ENCODE results near the gene C2CD2. TPM values are rescaled to one million over a fixed set of nuclear protein-coding genes. Genes with fewer than 3 reads are reported as not detected.

The C2CD2 gene
- total and polyA plus RNA-seq, 2 donors (not counting 1 experiment from before 2014, with no cell fraction given) = 6.8 to 11.9 TPM

- H3K36me3 ChIP-seq (replicated peaks in 1 of 2; ENCODE audit: control extremely low read depth in 1 of 2, control insufficient read depth in 1 of 2, extremely low read depth in 1 of 2, insufficient read depth in 2 of 2, low read length in 1 of 2) = peaks cover 2 to 44% of the 10 kb centered on the region in 2 experiments
- Mint-ChIP-seq H3K9me3 (ENCODE audit: insufficient read depth) (no peaks in the 10 kb centered on the region), H3K27me3 (no peaks in the 10 kb centered on the region), H3K4me1 (no peaks in the 10 kb centered on the region), H3K4me3 (no peak overlapping the region), H3K27ac (no peak overlapping the region)
- H3K9ac ChIP-seq (ENCODE audit: low read length) = no peak overlapping the region
- intact Hi-C loops (cut with micrococcal nuclease) = no loop called here
- no peaks in the 10 kb centered on the region for H4K20me1 ChIP-seq (ENCODE audit: control insufficient read depth, insufficient read depth, low read length, poor library complexity, severe bottlenecking)
- no peaks in the 10 kb centered on the region for H3K4me1 ChIP-seq (ENCODE audit: control insufficient read depth in 2 of 2, insufficient read depth in 2 of 2, low read length in 2 of 2)
- DNase-seq = no peak
- no peak for TF ChIP-seq EZH2 (IDR thresholded peaks at IDR 0.05; ENCODE audit: borderline replicate concordance, insufficient read depth, low read depth, low read length, poor library complexity, severe bottlenecking)
- TF ChIP-seq, protein P1, sequence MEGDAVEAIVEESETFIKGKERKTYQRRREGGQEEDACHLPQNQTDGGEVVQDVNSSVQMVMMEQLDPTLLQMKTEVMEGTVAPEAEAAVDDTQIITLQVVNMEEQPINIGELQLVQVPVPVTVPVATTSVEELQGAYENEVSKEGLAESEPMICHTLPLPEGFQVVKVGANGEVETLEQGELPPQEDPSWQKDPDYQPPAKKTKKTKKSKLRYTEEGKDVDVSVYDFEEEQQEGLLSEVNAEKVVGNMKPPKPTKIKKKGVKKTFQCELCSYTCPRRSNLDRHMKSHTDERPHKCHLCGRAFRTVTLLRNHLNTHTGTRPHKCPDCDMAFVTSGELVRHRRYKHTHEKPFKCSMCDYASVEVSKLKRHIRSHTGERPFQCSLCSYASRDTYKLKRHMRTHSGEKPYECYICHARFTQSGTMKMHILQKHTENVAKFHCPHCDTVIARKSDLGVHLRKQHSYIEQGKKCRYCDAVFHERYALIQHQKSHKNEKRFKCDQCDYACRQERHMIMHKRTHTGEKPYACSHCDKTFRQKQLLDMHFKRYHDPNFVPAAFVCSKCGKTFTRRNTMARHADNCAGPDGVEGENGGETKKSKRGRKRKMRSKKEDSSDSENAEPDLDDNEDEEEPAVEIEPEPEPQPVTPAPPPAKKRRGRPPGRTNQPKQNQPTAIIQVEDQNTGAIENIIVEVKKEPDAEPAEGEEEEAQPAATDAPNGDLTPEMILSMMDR (IDR thresholded peaks at IDR 0.05) = no peak
- H3K4me2 ChIP-seq (replicated peaks; ENCODE audit: low read depth, low read length, poor library complexity, severe bottlenecking) = no peak overlapping the region
- H3K79me2 ChIP-seq (ENCODE audit: control insufficient read depth, insufficient read depth, low read length) = no peaks in the 10 kb centered on the region
- no peak overlapping the region for H2AFZ ChIP-seq (ENCODE audit: insufficient read depth, low read depth, low read length, poor library complexity, severe bottlenecking)
- POLR2A ChIA-PET = interaction anchor here (0.7 kb wide), 1 partner anchor 37 kb away, joined by 3 read pairs; no protein-coding TSS in a partner anchor
- H3K9me3 ChIP-seq (ENCODE audit: control extremely low read depth in 1 of 3, control insufficient read depth in 2 of 3, insufficient read depth in 1 of 3, low read length in 2 of 3) = no peaks in the 10 kb centered on the region
- no peak for ATAC-seq (ENCODE audit: low read depth)
- 97% methylated on average over 5 of the region's 6 CpGs for WGBS (ENCODE audit: insufficient coverage)
- no peak overlapping the region for H3K4me3 ChIP-seq (ENCODE audit: control extremely low read depth in 1 of 5, extremely low read depth in 1 of 5, insufficient read depth in 1 of 5, low read depth in 2 of 5, low read length in 4 of 5)
- CTCF ChIA-PET = interaction anchor here (0.7 kb wide), 1 partner anchor 11 kb away, joined by 4 read pairs; no protein-coding TSS in a partner anchor
- H3K27me3 ChIP-seq (replicated peaks in 1 of 4; ENCODE audit: control extremely low read depth in 1 of 4, control insufficient read depth in 3 of 4, insufficient read depth in 4 of 4, low read length in 3 of 4) = no peaks in the 10 kb centered on the region
- no peak overlapping the region for H3K27ac ChIP-seq (ENCODE audit: low read length in 2 of 2)
Measured at GRCh38 chr21:41914965-41915364, 38.9 kb downstream of the C2CD2 start.

DNA sequence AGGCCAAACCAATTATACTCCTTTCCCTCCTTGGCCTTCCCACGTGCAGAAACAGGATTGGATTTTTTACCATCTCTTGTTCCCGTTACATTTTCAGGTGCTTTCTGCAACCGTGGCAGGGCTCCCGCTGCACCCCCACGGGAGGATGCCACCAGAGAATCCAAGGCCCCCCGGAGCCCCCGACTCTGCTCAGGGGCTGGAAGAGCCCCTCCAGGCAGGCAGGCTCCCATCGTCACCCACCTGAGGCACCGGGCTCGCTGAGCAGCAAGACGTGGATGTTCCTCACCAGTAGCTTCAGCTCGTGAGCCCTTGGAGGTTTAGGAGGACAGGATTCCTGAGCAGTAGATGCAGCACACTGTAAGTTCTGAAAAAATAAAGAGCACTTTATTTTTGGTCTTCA, 39.5 kb downstream of the C2CD2 start:
- no peak for DNase-seq
- Mint-ChIP-seq H3K9me3 (ENCODE audit: insufficient read depth) (no peaks in the 10 kb centered on the region), H3K4me3 (no peak overlapping the region), H3K4me1 (no peaks in the 10 kb centered on the region), H3K27me3 (no peaks in the 10 kb centered on the region), H3K27ac (no peak overlapping the region)
- H3K4me1 ChIP-seq (ENCODE audit: control insufficient read depth in 2 of 2, insufficient read depth in 2 of 2, low read length in 2 of 2) = no peaks in the 10 kb centered on the region
- intact Hi-C loops (cut with micrococcal nuclease) = no loop called here
- 97% methylated on average over 12 of the region's 12 CpGs for WGBS (ENCODE audit: insufficient coverage)
- no peaks in the 10 kb centered on the region for H4K20me1 ChIP-seq (ENCODE audit: control insufficient read depth, insufficient read depth, low read length, poor library complexity, severe bottlenecking)
- H3K9ac ChIP-seq (ENCODE audit: low read length) = no peak overlapping the region
- CTCF ChIA-PET = no interaction called here
- H3K27ac ChIP-seq (ENCODE audit: low read length in 2 of 2) = no peak overlapping the region
- peaks cover 2 to 44% of the 10 kb centered on the region in 2 experiments for H3K36me3 ChIP-seq (replicated peaks in 1 of 2; ENCODE audit: control extremely low read depth in 1 of 2, control insufficient read depth in 1 of 2, extremely low read depth in 1 of 2, insufficient read depth in 2 of 2, low read length in 1 of 2)
- no peak overlapping the region for H3K4me2 ChIP-seq (replicated peaks; ENCODE audit: low read depth, low read length, poor library complexity, severe bottlenecking)
- TF ChIP-seq, protein P1 (IDR thresholded peaks at IDR 0.05) = no peak
- no peak for TF ChIP-seq EZH2 (IDR thresholded peaks at IDR 0.05; ENCODE audit: borderline replicate concordance, insufficient read depth, low read depth, low read length, poor library complexity, severe bottlenecking)
- POLR2A ChIA-PET = no interaction called here
- H3K9me3 ChIP-seq (ENCODE audit: control extremely low read depth in 1 of 3, control insufficient read depth in 2 of 3, insufficient read depth in 1 of 3, low read length in 2 of 3) = no peaks in the 10 kb centered on the region
- no peak overlapping the region for H2AFZ ChIP-seq (ENCODE audit: insufficient read depth, low read depth, low read length, poor library complexity, severe bottlenecking)
- no peaks in the 10 kb centered on the region for H3K79me2 ChIP-seq (ENCODE audit: control insufficient read depth, insufficient read depth, low read length)
- H3K4me3 ChIP-seq (ENCODE audit: control extremely low read depth in 1 of 5, extremely low read depth in 1 of 5, insufficient read depth in 1 of 5, low read depth in 2 of 5, low read length in 4 of 5) = no peak overlapping the region
- no peaks in the 10 kb centered on the region for H3K27me3 ChIP-seq (replicated peaks in 1 of 4; ENCODE audit: control extremely low read depth in 1 of 4, control insufficient read depth in 3 of 4, insufficient read depth in 4 of 4, low read length in 3 of 4)
- no peak for ATAC-seq (ENCODE audit: low read depth)
